Measurements from ENCODE around the gene KCTD14. TPM values are rescaled to one million over a fixed set of nuclear protein-coding genes. Genes with fewer than 3 reads are reported as not detected.

The KCTD14 gene
- total and polyA plus RNA-seq, 9 of the 15 experiments (the other 6 are each of a cell fraction or from before 2014, with no cell fraction given) = 0.04 to 0.30 (median 0.11) TPM; not detected in 2

GRCh38 chr11:78000193-78000592, 22.9 kb downstream of the KCTD14 start (continued):
- TF ChIP-seq MLLT1 (IDR thresholded peaks at IDR 0.05) = peak; percentile 22 to 33; a peak in 1 of 4 replicates
- 0 out of 2 replicates have a peak, but pooled peaks have one; percentile 12 for TF ChIP-seq NCOR1 (IDR thresholded peaks at IDR 0.05)
- no peak for TF ChIP-seq ATF2 (CRISPR knock-in tag; IDR thresholded peaks at IDR 0.05)
- TF ChIP-seq TCF3 (CRISPR knock-in tag; IDR thresholded peaks at IDR 0.05) = 0 out of 2 replicates have a peak, but pooled peaks have one; percentile 4
- TF ChIP-seq NFIC (IDR thresholded peaks at IDR 0.05) = peak; percentile 47
- TF ChIP-seq SMC3 (conservative IDR thresholded peaks at IDR 0.05; ENCODE audit: insufficient read depth, low read depth, low read length) = peak; percentile 59
- peak; percentile 14; the same call in 1 of the 2 replicates for TF ChIP-seq ATF7 (IDR thresholded peaks at IDR 0.05)
- peak in 1 of 2 experiments; percentile 9; a peak in 1 of 4 replicates for TF ChIP-seq KDM1A (IDR thresholded peaks at IDR 0.05)
- no peak for TF ChIP-seq ZNF146 (CRISPR knock-in tag; IDR thresholded peaks at IDR 0.05; ENCODE audit: unreplicated experiment)
- no peak for TF ChIP-seq E2F4 (CRISPR knock-in tag; IDR thresholded peaks at IDR 0.05; ENCODE audit: low read depth)
- TF ChIP-seq HEY1 (CRISPR knock-in tag; IDR thresholded peaks at IDR 0.05; ENCODE audit: borderline replicate concordance) = no peak
- TF ChIP-seq ZNF589 (CRISPR knock-in tag; IDR thresholded peaks at IDR 0.05; ENCODE audit: low read depth) = no peak
- peak; percentile 46 to 71 for TF ChIP-seq RAD21 (CRISPR knock-in tag; conservative IDR thresholded peaks at IDR 0.05 in 1 of 2, IDR thresholded peaks at IDR 0.05 in 1 of 2)
- peak; percentile 41; the same call in 1 of the 2 replicates for TF ChIP-seq DEAF1 (CRISPR knock-in tag; IDR thresholded peaks at IDR 0.05)
- TF ChIP-seq PTTG1 (tag; IDR thresholded peaks at IDR 0.05; ENCODE audit: low read depth) = no peak
